Trophoblast cell (in vitro differentiated cells and primary cell): Measurements from ENCODE around the gene PKLR.
A peak's percentile ranks its signal among the peaks of the same experiment; 100 is the strongest.

ENCODE experiments used
- DNase-seq, 2 donors: peaks; one replicate each; pipeline ENCODE4 v3.0.0-alpha.2; 2016
- H2AFZ ChIP-seq: 2 replicates; pipeline ENCODE4 v1.6.1; 2013; ENCODE audit warnings: low read length, moderate library complexity, mild to moderate bottlenecking; ENCODE audit not compliant: insufficient read depth, poor library complexity
- H2AK5ac ChIP-seq: 2 replicates; pipeline ENCODE4 v1.6.1; 2013; ENCODE audit warnings: mild to moderate bottlenecking, low read length
- H2BK120ac ChIP-seq: 2 replicates; pipeline ENCODE4 v1.6.1; 2013; ENCODE audit warnings: low read length, mild to moderate bottlenecking, moderate library complexity; ENCODE audit not compliant: insufficient read depth, poor library complexity
- H2BK12ac ChIP-seq: 2 replicates; pipeline ENCODE4 v1.6.1; 2013; ENCODE audit warnings: mild to moderate bottlenecking, low read length, moderate library complexity
- H2BK5ac ChIP-seq: 2 replicates; pipeline ENCODE4 v1.6.1; 2013; ENCODE audit warnings: low read length, low read depth, moderate library complexity, mild to moderate bottlenecking; ENCODE audit not compliant: poor library complexity
- H3K14ac ChIP-seq: 2 replicates; pipeline ENCODE4 v1.6.1; 2013; ENCODE audit warnings: mild to moderate bottlenecking, low read length
- H3K18ac ChIP-seq: 2 replicates; pipeline ENCODE4 v1.6.1; 2013; ENCODE audit warnings: mild to moderate bottlenecking, low read length
- H3K23ac ChIP-seq: 2 replicates; pipeline ENCODE4 v1.6.1; 2013; ENCODE audit warnings: low read length
- H3K27ac ChIP-seq: 2 replicates; pipeline ENCODE4 v1.5.1; 2013; ENCODE audit warnings: low read depth, mild to moderate bottlenecking, inconsistent platforms, low read length, moderate library complexity
- H3K27me3 ChIP-seq: 2 replicates; pipeline ENCODE4 v1.6.1; 2013; ENCODE audit warnings: inconsistent platforms, mild to moderate bottlenecking, low read length, moderate library complexity; ENCODE audit not compliant: insufficient read depth
- H3K36me3 ChIP-seq, 2 experiments: 1 replicate in 1 of 2; 2 replicates in 1 of 2; pipeline ENCODE4 v1.6.1; 2013; ENCODE audit warnings: low read length in 2 of 2, mild to moderate bottlenecking in 2 of 2, moderate library complexity in 1 of 2; ENCODE audit not compliant: insufficient read depth in 2 of 2, control insufficient read depth in 1 of 2
- H3K4ac ChIP-seq: 2 replicates; pipeline ENCODE4 v1.6.1; 2013; ENCODE audit warnings: low read depth, mild to moderate bottlenecking, low read length, moderate library complexity
- H3K4me1 ChIP-seq, 2 experiments: 1 replicate in 1 of 2; 2 replicates in 1 of 2; pipeline ENCODE4 v1.6.1; 2013; ENCODE audit warnings: low read length in 2 of 2, mild to moderate bottlenecking in 2 of 2, moderate library complexity in 1 of 2; ENCODE audit not compliant: insufficient read depth in 2 of 2, control insufficient read depth in 1 of 2
- H3K4me2 ChIP-seq: 2 replicates; pipeline ENCODE4 v1.6.1; 2013; ENCODE audit warnings: inconsistent platforms, mild to moderate bottlenecking, low read length, moderate library complexity
- H3K4me3 ChIP-seq: 2 replicates; pipeline ENCODE4 v1.5.1; 2013; ENCODE audit warnings: mild to moderate bottlenecking, low read depth, low read length, inconsistent platforms
- H3K79me1 ChIP-seq: one replicate; pipeline ENCODE4 v1.6.1; 2013; ENCODE audit warnings: low read length
- H3K79me2 ChIP-seq: 2 replicates; pipeline ENCODE4 v1.6.1; 2013; ENCODE audit warnings: low read length, mild to moderate bottlenecking; ENCODE audit not compliant: control insufficient read depth, insufficient read depth, poor library complexity
- H3K9ac ChIP-seq: 2 replicates; pipeline ENCODE4 v1.6.1; 2013; ENCODE audit warnings: mild to moderate bottlenecking, low read length
- H3K9me3 ChIP-seq: 2 replicates; pipeline ENCODE4 v1.6.1; 2013; ENCODE audit warnings: low read depth, mild to moderate bottlenecking, control low read depth, inconsistent platforms, low read length; ENCODE audit not compliant: insufficient read depth
- H4K12ac ChIP-seq: 2 replicates; pipeline ENCODE4 v1.6.1; 2013; ENCODE audit warnings: low read depth, mild to moderate bottlenecking, low read length, moderate library complexity
- H4K8ac ChIP-seq: 2 replicates; pipeline ENCODE4 v1.6.1; 2013; ENCODE audit warnings: low read depth, mild to moderate bottlenecking, low read length, moderate library complexity
- H4K91ac ChIP-seq: one replicate; pipeline ENCODE4 v1.6.1; 2013; ENCODE audit warnings: low read depth, mild to moderate bottlenecking, low read length, moderate library complexity
- WGBS: extraction: QIAGEN DNeasy Blood & Tissue Kit; methylation state at CpG from one replicate; pipeline ENCODE4 v1.1.7; 2013; ENCODE audit warnings: missing lambda C conversion rate; ENCODE audit not compliant: insufficient read length, insufficient coverage; ENCODE audit errors: extremely low coverage; 5-methylcytosine and 5-hydroxymethylcytosine counted together

Gene PKLR

GRCh38 chr1:155241069-155241679, 60.1 kb downstream of the PKLR start:
- H4K12ac ChIP-seq: no peak overlapping the region
- H3K4me2 ChIP-seq: peak overlapping the region; percentile 55
- no peak overlapping the region for H3K27ac ChIP-seq
- H4K91ac ChIP-seq: peak overlapping the region; percentile 50
- DNase-seq: peak; percentile 69 to 89
- no peak overlapping the region for H2BK5ac ChIP-seq
- no peak overlapping the region for H3K23ac ChIP-seq
- peaks cover 2% of the 10 kb centered on the region for H3K9me3 ChIP-seq
- H3K18ac ChIP-seq: no peak overlapping the region
- no peak overlapping the region for H2BK12ac ChIP-seq
- peaks cover 7 to 14% of the 10 kb centered on the region in 2 experiments for H3K36me3 ChIP-seq
- H2AFZ ChIP-seq: no peak overlapping the region
- H2BK120ac ChIP-seq: peak overlapping the region; percentile 10
- peaks cover 5 to 14% of the 10 kb centered on the region in 2 experiments for H3K4me1 ChIP-seq
- no peak overlapping the region for H3K9ac ChIP-seq
- H3K79me1 ChIP-seq: peaks cover 9% of the 10 kb centered on the region
- WGBS: no CpG with 5 or more reads among the region's 4 CpGs
- no peak overlapping the region for H3K4ac ChIP-seq
- no peak overlapping the region for H3K14ac ChIP-seq
- no peaks in the 10 kb centered on the region for H3K27me3 ChIP-seq
- H2AK5ac ChIP-seq: no peak overlapping the region
- H3K79me2 ChIP-seq: peaks cover 1% of the 10 kb centered on the region
- H4K8ac ChIP-seq: peak overlapping the region; percentile 77
- no peak overlapping the region for H3K4me3 ChIP-seq
